ENCODE measurements around the gene VPS35L. TPM values are rescaled to one million over a fixed set of nuclear protein-coding genes. Genes with fewer than 3 reads are reported as not detected.
A peak's percentile ranks its signal among the peaks of the same experiment; 100 is the strongest.

The VPS35L gene
- total and polyA plus RNA-seq, 2 donors (not counting 1 experiment from before 2014, with no cell fraction given) = 17.5 to 62.1 TPM

DNA sequence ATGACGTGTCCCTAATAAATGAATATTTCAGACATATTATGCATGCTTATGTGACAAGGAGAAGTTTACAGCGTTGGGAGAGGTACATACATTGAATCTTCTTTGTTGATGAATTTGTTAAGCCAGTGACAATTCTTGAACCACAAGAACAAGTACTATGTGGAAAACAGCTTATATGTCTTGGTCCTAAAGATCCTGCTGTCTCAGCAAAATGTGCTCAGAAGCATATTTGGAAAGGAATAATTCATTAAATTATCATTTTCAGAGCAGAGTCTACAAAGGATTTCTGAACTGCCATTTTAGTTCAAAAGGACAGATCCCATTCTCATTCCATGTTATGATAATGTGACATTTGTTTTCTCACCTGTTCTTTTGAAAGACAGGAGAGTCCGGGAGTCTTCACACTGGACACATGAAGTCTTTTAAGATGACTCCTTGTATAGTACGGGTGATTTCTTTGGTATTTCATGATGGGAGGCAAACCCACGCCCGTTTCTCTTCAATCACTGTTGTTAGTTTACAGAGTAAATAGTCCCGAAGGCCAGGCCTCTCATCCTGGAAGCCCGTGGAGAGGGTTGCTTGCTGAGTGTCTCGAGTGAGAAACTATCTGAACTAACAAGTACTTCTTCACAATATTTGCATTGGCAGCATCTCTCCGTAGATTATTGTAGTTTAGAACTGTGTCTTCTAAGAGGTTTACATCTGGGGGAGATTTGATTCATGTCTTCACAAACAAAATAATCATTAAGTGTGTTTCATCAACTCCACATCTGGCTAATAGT is 26.7 kb downstream of the VPS35L start:
- no peak overlapping the region for H3K4me3 Mint-ChIP-seq
- CTCF ChIA-PET = interaction anchor here (0.8 kb wide), 1 partner anchor 780 kb away, joined by 3 read pairs; no protein-coding TSS in a partner anchor
- H3K27ac Mint-ChIP-seq = no peak overlapping the region
- no peaks in the 10 kb centered on the region for H3K9me3 Mint-ChIP-seq (ENCODE audit: insufficient read depth)
- Histone ChIP-seq H3K4me2 (replicated peaks; ENCODE audit: low read depth, low read length, poor library complexity, severe bottlenecking) (no peak overlapping the region), H3K79me2 (ENCODE audit: control insufficient read depth, insufficient read depth, low read length) (no peaks in the 10 kb centered on the region), H3K9ac (ENCODE audit: low read length) (no peak overlapping the region), H3K27ac (ENCODE audit: low read length in 2 of 2) (no peak overlapping the region), H3K36me3 (replicated peaks in 1 of 2; ENCODE audit: control extremely low read depth in 1 of 2, control insufficient read depth in 1 of 2, extremely low read depth in 1 of 2, insufficient read depth in 2 of 2, low read length in 1 of 2) (peaks cover 17 to 55% of the 10 kb centered on the region in 2 experiments), H2AFZ (ENCODE audit: insufficient read depth, low read depth, low read length, poor library complexity, severe bottlenecking) (no peak overlapping the region), H3K27me3 (replicated peaks in 1 of 4; ENCODE audit: control extremely low read depth in 1 of 4, control insufficient read depth in 3 of 4, insufficient read depth in 4 of 4, low read length in 3 of 4) (no peaks in the 10 kb centered on the region), H3K9me3 (ENCODE audit: control extremely low read depth in 1 of 3, control insufficient read depth in 2 of 3, insufficient read depth in 1 of 3, low read length in 2 of 3) (peaks cover 0 to 3% (median 0%) of the 10 kb centered on the region in 3 donors), H4K20me1 (ENCODE audit: control insufficient read depth, insufficient read depth, low read length, poor library complexity, severe bottlenecking) (no peaks in the 10 kb centered on the region), H3K4me3 (ENCODE audit: control extremely low read depth in 1 of 5, extremely low read depth in 1 of 5, insufficient read depth in 1 of 5, low read depth in 2 of 5, low read length in 4 of 5) (no peak overlapping the region), H3K4me1 (ENCODE audit: control insufficient read depth in 2 of 2, insufficient read depth in 2 of 2, low read length in 2 of 2) (peaks cover 0 to 3% of the 10 kb centered on the region in 2 donors)
- TF ChIP-seq CTCF (IDR thresholded peaks at IDR 0.05) (no peak), EZH2 (IDR thresholded peaks at IDR 0.05; ENCODE audit: borderline replicate concordance, insufficient read depth, low read depth, low read length, poor library complexity, severe bottlenecking) (no peak)
- intact Hi-C loops (cut with micrococcal nuclease) = no loop called here
- DNase-seq (no peak), ATAC-seq (ENCODE audit: low read depth) (no peak)
- H3K27me3 Mint-ChIP-seq = no peaks in the 10 kb centered on the region
- peaks cover 10% of the 10 kb centered on the region for H3K4me1 Mint-ChIP-seq
- no CpG with 5 or more reads among the region's 10 CpGs for WGBS (ENCODE audit: insufficient coverage)
- POLR2A ChIA-PET = no interaction called here

DNA sequence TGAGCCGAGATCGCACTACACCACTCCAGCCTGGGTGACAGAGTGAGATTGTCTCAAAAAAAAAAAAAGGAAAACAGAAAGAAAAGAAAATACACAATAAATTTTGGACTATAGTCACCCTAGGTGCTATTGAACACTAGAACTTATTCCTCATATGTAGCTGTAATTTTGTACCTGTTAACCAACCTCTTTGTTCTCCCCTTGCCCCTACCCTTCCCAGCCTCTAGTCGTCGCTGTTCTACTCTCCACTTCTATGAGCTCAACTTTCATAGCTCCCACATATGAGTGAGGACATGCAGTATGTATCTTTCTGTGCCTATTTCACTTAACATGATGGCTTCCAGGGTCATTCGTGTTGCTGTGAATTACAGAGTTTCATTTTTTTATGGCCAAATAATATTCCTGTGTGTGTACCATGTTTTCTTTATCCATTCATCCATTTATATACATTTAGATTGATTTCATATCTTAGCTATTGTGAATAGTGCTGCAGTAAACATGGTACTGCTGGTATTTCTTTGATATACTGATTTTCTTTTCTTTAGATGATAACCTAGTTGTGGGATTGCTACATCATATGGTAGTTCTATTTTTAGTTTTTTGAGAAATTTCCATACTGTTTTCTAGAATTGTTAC is 28.3 kb downstream of the VPS35L start:
- Histone ChIP-seq H3K36me3 (replicated peaks in 1 of 2; ENCODE audit: control extremely low read depth in 1 of 2, control insufficient read depth in 1 of 2, extremely low read depth in 1 of 2, insufficient read depth in 2 of 2, low read length in 1 of 2) (peaks cover 13 to 46% of the 10 kb centered on the region in 2 experiments), H3K79me2 (ENCODE audit: control insufficient read depth, insufficient read depth, low read length) (no peaks in the 10 kb centered on the region), H3K27me3 (replicated peaks in 1 of 4; ENCODE audit: control extremely low read depth in 1 of 4, control insufficient read depth in 3 of 4, insufficient read depth in 4 of 4, low read length in 3 of 4) (no peaks in the 10 kb centered on the region), H3K9me3 (ENCODE audit: control extremely low read depth in 1 of 3, control insufficient read depth in 2 of 3, insufficient read depth in 1 of 3, low read length in 2 of 3) (peaks cover 0 to 3% (median 0%) of the 10 kb centered on the region in 3 donors), H3K27ac (ENCODE audit: low read length in 2 of 2) (no peak overlapping the region), H3K9ac (ENCODE audit: low read length) (no peak overlapping the region), H2AFZ (ENCODE audit: insufficient read depth, low read depth, low read length, poor library complexity, severe bottlenecking) (no peak overlapping the region), H4K20me1 (ENCODE audit: control insufficient read depth, insufficient read depth, low read length, poor library complexity, severe bottlenecking) (no peaks in the 10 kb centered on the region), H3K4me3 (ENCODE audit: control extremely low read depth in 1 of 5, extremely low read depth in 1 of 5, insufficient read depth in 1 of 5, low read depth in 2 of 5, low read length in 4 of 5) (no peak overlapping the region), H3K4me2 (replicated peaks; ENCODE audit: low read depth, low read length, poor library complexity, severe bottlenecking) (no peak overlapping the region), H3K4me1 (ENCODE audit: control insufficient read depth in 2 of 2, insufficient read depth in 2 of 2, low read length in 2 of 2) (peaks cover 0 to 3% of the 10 kb centered on the region in 2 donors)
- CTCF ChIA-PET = interaction anchor here (0.7 to 1.5 kb wide), 8 partner anchors 12 to 303 kb away, joined by 3 to 6 read pairs (median 4); no protein-coding TSS in a partner anchor
- Mint-ChIP-seq H3K27ac (no peak overlapping the region), H3K27me3 (no peaks in the 10 kb centered on the region), H3K4me1 (peaks cover 10% of the 10 kb centered on the region), H3K4me3 (no peak overlapping the region), H3K9me3 (ENCODE audit: insufficient read depth) (no peaks in the 10 kb centered on the region)
- ATAC-seq (ENCODE audit: low read depth) (peak; percentile 41), DNase-seq (peak; percentile 31)
- POLR2A ChIA-PET = no interaction called here
- TF ChIP-seq CTCF (IDR thresholded peaks at IDR 0.05) (peak; percentile 67), EZH2 (IDR thresholded peaks at IDR 0.05; ENCODE audit: borderline replicate concordance, insufficient read depth, low read depth, low read length, poor library complexity, severe bottlenecking) (no peak)
- intact Hi-C loops (cut with micrococcal nuclease) = no loop called here
- WGBS (ENCODE audit: insufficient coverage) = no CpG with 5 or more reads among the region's 5 CpGs
